ENCODE results near the gene TOR3A.

- TF ChIP-seq ZNF207 (IDR thresholded peaks at IDR 0.05; ENCODE audit: borderline replicate concordance) (no peak), EED (IDR thresholded peaks at IDR 0.05; ENCODE audit: low read depth) (no peak), BRCA1 (IDR thresholded peaks at IDR 0.05; ENCODE audit: low read depth, low read length) (no peak), CTCF (IDR thresholded peaks at IDR 0.05 in 2 of 3, conservative IDR thresholded peaks at IDR 0.05 in 1 of 3; ENCODE audit: control insufficient read depth in 2 of 3, extremely low read depth in 1 of 3, insufficient read depth in 1 of 3, low read depth in 3 of 3, low read length in 3 of 3) (no peak), JUND (IDR thresholded peaks at IDR 0.05; ENCODE audit: low read depth, low read length) (no peak), RAD21 (IDR thresholded peaks at IDR 0.05; ENCODE audit: insufficient read depth, low read depth, low read length) (no peak), RAD51 (IDR thresholded peaks at IDR 0.05) (no peak), POLR2AphosphoS5 (IDR thresholded peaks at IDR 0.05; ENCODE audit: low read length) (no peak)
- TF ChIP-seq, protein P1, sequence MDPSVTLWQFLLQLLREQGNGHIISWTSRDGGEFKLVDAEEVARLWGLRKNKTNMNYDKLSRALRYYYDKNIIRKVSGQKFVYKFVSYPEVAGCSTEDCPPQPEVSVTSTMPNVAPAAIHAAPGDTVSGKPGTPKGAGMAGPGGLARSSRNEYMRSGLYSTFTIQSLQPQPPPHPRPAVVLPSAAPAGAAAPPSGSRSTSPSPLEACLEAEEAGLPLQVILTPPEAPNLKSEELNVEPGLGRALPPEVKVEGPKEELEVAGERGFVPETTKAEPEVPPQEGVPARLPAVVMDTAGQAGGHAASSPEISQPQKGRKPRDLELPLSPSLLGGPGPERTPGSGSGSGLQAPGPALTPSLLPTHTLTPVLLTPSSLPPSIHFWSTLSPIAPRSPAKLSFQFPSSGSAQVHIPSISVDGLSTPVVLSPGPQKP (IDR thresholded peaks at IDR 0.05; ENCODE audit: low read depth, low read length) = no peak
- TF ChIP-seq, protein P2, sequence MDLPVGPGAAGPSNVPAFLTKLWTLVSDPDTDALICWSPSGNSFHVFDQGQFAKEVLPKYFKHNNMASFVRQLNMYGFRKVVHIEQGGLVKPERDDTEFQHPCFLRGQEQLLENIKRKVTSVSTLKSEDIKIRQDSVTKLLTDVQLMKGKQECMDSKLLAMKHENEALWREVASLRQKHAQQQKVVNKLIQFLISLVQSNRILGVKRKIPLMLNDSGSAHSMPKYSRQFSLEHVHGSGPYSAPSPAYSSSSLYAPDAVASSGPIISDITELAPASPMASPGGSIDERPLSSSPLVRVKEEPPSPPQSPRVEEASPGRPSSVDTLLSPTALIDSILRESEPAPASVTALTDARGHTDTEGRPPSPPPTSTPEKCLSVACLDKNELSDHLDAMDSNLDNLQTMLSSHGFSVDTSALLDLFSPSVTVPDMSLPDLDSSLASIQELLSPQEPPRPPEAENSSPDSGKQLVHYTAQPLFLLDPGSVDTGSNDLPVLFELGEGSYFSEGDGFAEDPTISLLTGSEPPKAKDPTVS (IDR thresholded peaks at IDR 0.05; ENCODE audit: low read depth, low read length) = no peak
Observed at GRCh38 chr1:179094818-179095217, 12.9 kb downstream of the TOR3A start.
